ENCODE results near the gene TAS2R60.

The TAS2R60 gene

GRCh38 chr7:143406002-143406357 lies 37.3 kb upstream of the TAS2R60 start:
- no peak for TF ChIP-seq CTCF (IDR thresholded peaks at IDR 0.05; ENCODE audit: control insufficient read depth, insufficient read depth, low read depth, low read length, missing control alignments)
- H3K4me3 ChIP-seq (ENCODE audit: control insufficient read depth, low read depth, low read length): no peak overlapping the region
- no peak for DNase-seq (ENCODE audit: low read depth)

GRCh38 chr7:143407287-143408251 lies 35.7 kb upstream of the TAS2R60 start:
- TF ChIP-seq CTCF (IDR thresholded peaks at IDR 0.05; ENCODE audit: control insufficient read depth, insufficient read depth, low read depth, low read length, missing control alignments): no peak
- no peak for DNase-seq (ENCODE audit: low read depth)
- H3K4me3 ChIP-seq (ENCODE audit: control insufficient read depth, low read depth, low read length): no peak overlapping the region

GRCh38 chr7:143408252-143408685 lies 35.0 kb upstream of the TAS2R60 start:
- no peak overlapping the region for H3K4me3 ChIP-seq (ENCODE audit: control insufficient read depth, low read depth, low read length)
- DNase-seq (ENCODE audit: low read depth): no peak
- TF ChIP-seq CTCF (IDR thresholded peaks at IDR 0.05; ENCODE audit: control insufficient read depth, insufficient read depth, low read depth, low read length, missing control alignments): no peak

GRCh38 chr7:143408686-143409561 lies 34.3 kb upstream of the TAS2R60 start, which contains the start of gene EPHA1:
Gene EPHA1 (minus strand): TSS chr7:143408856. CDS start chr7:143408805, 51 bp downstream.
- peak; percentile 26 for TF ChIP-seq CTCF (IDR thresholded peaks at IDR 0.05; ENCODE audit: control insufficient read depth, insufficient read depth, low read depth, low read length, missing control alignments)
- no peak for DNase-seq (ENCODE audit: low read depth)
- H3K4me3 ChIP-seq (ENCODE audit: control insufficient read depth, low read depth, low read length): no peak within 1 kb of the TSS

GRCh38 chr7:143410521-143411004 lies 32.7 kb upstream of the TAS2R60 start:
- no peak overlapping the region for H3K4me3 ChIP-seq (ENCODE audit: control insufficient read depth, low read depth, low read length)
- DNase-seq (ENCODE audit: low read depth): no peak
- no peak for TF ChIP-seq CTCF (IDR thresholded peaks at IDR 0.05; ENCODE audit: control insufficient read depth, insufficient read depth, low read depth, low read length, missing control alignments)

GRCh38 chr7:143411976-143412708 lies 31.1 kb upstream of the TAS2R60 start:
- TF ChIP-seq CTCF (IDR thresholded peaks at IDR 0.05; ENCODE audit: control insufficient read depth, insufficient read depth, low read depth, low read length, missing control alignments): no peak
- no peak for DNase-seq (ENCODE audit: low read depth)
- H3K4me3 ChIP-seq (ENCODE audit: control insufficient read depth, low read depth, low read length): no peak overlapping the region

Data from AG09309 (cell line).